ENCODE results near the gene DYNC2LI1.

The DYNC2LI1 gene

DNA sequence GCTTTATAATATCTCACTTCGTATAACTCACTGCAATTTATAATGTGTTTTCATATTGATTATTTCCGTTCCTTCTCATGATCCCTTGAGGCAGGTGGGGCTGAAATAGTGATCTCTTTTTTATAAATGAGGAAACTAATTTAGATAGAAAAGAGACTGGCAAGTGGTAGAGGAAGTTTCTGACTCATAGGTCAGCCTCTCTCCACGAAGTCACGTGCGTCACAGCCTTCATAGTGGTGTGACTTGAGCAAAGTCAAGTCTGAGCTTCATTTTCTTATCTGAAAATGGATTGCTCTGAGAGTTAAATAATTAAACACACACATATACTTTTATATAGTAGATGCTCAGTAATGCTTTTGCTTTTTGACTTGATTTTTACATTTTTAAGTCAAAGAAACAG, 44.9 kb downstream of the DYNC2LI1 start:
- no peak for TF ChIP-seq TEAD4 (IDR thresholded peaks at IDR 0.05)
- TF ChIP-seq ZBTB7A (IDR thresholded peaks at IDR 0.05; ENCODE audit: low read depth), result no peak
- no peak for TF ChIP-seq YY1 (IDR thresholded peaks at IDR 0.05; ENCODE audit: low read depth)
- no peak for TF ChIP-seq CEBPB (IDR thresholded peaks at IDR 0.05)
- TF ChIP-seq TAF1 (IDR thresholded peaks at IDR 0.05; ENCODE audit: low read depth), result no peak
- no peak for TF ChIP-seq FOXM1 (IDR thresholded peaks at IDR 0.05; ENCODE audit: borderline replicate concordance, low read depth)
- no peak for TF ChIP-seq EP300 (IDR thresholded peaks at IDR 0.05; ENCODE audit: borderline replicate concordance)
- TF ChIP-seq NFIC (IDR thresholded peaks at IDR 0.05), result no peak
- TF ChIP-seq, protein P1, sequence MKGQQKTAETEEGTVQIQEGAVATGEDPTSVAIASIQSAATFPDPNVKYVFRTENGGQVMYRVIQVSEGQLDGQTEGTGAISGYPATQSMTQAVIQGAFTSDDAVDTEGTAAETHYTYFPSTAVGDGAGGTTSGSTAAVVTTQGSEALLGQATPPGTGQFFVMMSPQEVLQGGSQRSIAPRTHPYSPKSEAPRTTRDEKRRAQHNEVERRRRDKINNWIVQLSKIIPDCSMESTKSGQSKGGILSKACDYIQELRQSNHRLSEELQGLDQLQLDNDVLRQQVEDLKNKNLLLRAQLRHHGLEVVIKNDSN (IDR thresholded peaks at IDR 0.05), result no peak

DNA sequence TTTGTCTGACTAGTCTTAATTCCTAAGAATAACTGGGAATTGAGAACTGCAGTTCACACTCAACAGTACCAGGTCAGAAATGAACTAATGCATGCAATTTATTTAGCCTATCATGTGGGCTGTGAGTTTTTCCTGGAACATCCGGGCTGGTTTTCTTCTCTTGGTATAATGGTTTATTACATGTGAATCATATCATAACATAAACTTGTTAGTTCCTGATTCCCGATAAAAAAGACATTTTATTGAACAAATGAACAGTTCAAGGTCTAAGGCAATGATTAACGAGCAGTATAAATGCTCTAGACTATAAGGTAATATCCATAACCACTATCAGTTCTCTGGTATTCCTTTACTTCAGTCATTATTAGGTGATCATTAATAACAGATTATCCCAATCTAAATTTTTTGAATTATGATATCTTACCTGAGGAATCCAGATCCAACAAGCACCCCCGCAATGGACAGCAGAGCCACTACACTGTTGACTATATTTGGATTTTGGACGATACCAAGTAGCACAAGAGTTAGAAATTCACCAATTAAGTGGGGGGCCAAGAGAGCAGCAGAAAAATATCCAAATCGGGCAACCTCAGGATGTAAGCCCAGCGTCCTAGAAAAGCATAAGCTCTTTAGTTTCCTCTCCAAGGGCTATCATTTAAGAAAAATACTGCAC, 45.8 kb downstream of the DYNC2LI1 start:
- no peak for TF ChIP-seq TCF12 (IDR thresholded peaks at IDR 0.05; ENCODE audit: low read depth)

DNA sequence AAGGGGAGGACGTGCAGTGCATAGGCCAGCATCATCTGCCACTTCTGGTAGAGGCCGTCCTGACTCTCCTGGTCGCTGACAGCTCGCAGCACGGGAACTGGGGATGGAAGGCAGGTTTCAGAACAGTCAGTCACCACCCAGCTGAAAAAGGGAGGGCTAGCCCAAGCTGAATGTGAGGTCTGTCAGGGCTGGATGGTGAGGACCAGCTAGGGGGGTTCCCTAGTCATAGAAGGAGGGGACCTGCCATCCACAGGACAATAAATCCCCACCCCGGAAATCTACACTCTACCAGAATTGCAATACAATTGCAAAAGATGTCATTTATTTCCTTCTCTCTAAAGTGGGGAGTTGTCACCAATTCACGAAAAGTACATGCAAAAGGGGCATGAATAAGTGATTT, 49.0 kb downstream of the DYNC2LI1 start:
- TF ChIP-seq TEAD4 (IDR thresholded peaks at IDR 0.05) (no peak), RAD21 (IDR thresholded peaks at IDR 0.05; ENCODE audit: low read depth) (no peak), CEBPB (IDR thresholded peaks at IDR 0.05) (no peak), FOXM1 (IDR thresholded peaks at IDR 0.05; ENCODE audit: borderline replicate concordance, low read depth) (no peak), NFIC (IDR thresholded peaks at IDR 0.05) (no peak), EGR1 (IDR thresholded peaks at IDR 0.05) (no peak), CREB1 (IDR thresholded peaks at IDR 0.05; ENCODE audit: low read depth) (no peak), ZBTB7A (IDR thresholded peaks at IDR 0.05; ENCODE audit: low read depth) (no peak), YY1 (IDR thresholded peaks at IDR 0.05; ENCODE audit: low read depth) (no peak), TAF1 (IDR thresholded peaks at IDR 0.05; ENCODE audit: low read depth) (no peak), TCF12 (IDR thresholded peaks at IDR 0.05; ENCODE audit: low read depth) (no peak), EP300 (IDR thresholded peaks at IDR 0.05; ENCODE audit: borderline replicate concordance) (no peak)
- TF ChIP-seq, protein P1 (IDR thresholded peaks at IDR 0.05), result no peak
- TF ChIP-seq, protein P2, sequence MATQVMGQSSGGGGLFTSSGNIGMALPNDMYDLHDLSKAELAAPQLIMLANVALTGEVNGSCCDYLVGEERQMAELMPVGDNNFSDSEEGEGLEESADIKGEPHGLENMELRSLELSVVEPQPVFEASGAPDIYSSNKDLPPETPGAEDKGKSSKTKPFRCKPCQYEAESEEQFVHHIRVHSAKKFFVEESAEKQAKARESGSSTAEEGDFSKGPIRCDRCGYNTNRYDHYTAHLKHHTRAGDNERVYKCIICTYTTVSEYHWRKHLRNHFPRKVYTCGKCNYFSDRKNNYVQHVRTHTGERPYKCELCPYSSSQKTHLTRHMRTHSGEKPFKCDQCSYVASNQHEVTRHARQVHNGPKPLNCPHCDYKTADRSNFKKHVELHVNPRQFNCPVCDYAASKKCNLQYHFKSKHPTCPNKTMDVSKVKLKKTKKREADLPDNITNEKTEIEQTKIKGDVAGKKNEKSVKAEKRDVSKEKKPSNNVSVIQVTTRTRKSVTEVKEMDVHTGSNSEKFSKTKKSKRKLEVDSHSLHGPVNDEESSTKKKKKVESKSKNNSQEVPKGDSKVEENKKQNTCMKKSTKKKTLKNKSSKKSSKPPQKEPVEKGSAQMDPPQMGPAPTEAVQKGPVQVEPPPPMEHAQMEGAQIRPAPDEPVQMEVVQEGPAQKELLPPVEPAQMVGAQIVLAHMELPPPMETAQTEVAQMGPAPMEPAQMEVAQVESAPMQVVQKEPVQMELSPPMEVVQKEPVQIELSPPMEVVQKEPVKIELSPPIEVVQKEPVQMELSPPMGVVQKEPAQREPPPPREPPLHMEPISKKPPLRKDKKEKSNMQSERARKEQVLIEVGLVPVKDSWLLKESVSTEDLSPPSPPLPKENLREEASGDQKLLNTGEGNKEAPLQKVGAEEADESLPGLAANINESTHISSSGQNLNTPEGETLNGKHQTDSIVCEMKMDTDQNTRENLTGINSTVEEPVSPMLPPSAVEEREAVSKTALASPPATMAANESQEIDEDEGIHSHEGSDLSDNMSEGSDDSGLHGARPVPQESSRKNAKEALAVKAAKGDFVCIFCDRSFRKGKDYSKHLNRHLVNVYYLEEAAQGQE (IDR thresholded peaks at IDR 0.05; ENCODE audit: low read depth), result no peak
- TF ChIP-seq, protein P3, sequence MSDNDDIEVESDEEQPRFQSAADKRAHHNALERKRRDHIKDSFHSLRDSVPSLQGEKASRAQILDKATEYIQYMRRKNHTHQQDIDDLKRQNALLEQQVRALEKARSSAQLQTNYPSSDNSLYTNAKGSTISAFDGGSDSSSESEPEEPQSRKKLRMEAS (IDR thresholded peaks at IDR 0.05), result no peak

DNA sequence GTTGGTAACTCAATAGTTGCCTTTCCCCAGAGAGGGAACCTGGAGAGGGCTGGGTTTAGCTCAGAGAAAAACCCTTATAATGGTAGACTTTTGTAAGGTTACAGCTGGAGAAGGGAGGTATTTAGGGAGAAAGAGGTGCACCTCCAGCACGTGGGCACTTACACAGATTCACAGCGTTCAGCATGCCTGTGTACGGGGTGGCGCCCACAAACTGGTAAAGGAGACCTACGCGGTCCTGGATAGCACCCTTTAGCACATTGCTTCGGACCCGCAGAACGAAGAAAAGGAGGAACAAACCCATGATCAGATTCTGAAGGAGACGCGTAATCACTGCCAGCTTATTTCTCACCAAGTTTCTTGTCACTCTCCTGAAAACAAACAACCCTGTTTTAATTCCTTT, 49.9 kb downstream of the DYNC2LI1 start:
- TF ChIP-seq EP300 (IDR thresholded peaks at IDR 0.05; ENCODE audit: borderline replicate concordance) (no peak), TAF1 (IDR thresholded peaks at IDR 0.05; ENCODE audit: low read depth) (no peak), YY1 (IDR thresholded peaks at IDR 0.05; ENCODE audit: low read depth) (no peak), ZBTB7A (IDR thresholded peaks at IDR 0.05; ENCODE audit: low read depth) (no peak), TCF12 (IDR thresholded peaks at IDR 0.05; ENCODE audit: low read depth) (no peak), NFIC (IDR thresholded peaks at IDR 0.05) (no peak), CEBPB (IDR thresholded peaks at IDR 0.05) (no peak)

DNA sequence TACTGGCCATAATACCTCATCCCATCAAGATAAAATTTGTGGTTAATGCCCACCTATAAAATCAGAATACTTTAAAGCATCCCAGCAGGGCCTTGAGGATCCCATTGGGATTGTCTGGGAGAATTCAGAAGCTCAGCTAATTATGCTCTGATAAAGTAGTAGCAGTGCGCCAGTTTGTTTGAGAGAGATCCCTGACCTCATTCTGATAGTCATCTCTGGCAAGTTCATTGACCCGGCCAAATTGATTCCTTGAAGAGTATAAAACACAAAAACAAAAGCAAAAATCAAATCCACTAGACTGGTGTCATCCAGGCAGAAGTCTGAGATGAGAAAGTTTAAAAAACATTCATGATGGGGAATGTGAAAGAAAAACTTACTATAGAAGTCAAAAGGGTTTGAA, 50.7 kb downstream of the DYNC2LI1 start:
- no peak for TF ChIP-seq EP300 (IDR thresholded peaks at IDR 0.05; ENCODE audit: borderline replicate concordance)
- TF ChIP-seq NFIC (IDR thresholded peaks at IDR 0.05), result no peak
- TF ChIP-seq TEAD4 (IDR thresholded peaks at IDR 0.05), result no peak
- TF ChIP-seq CEBPB (IDR thresholded peaks at IDR 0.05), result no peak
- TF ChIP-seq, protein P1 (IDR thresholded peaks at IDR 0.05), result no peak
- TF ChIP-seq FOXM1 (IDR thresholded peaks at IDR 0.05; ENCODE audit: borderline replicate concordance, low read depth), result no peak
- no peak for TF ChIP-seq YY1 (IDR thresholded peaks at IDR 0.05; ENCODE audit: low read depth)
- TF ChIP-seq RAD21 (IDR thresholded peaks at IDR 0.05; ENCODE audit: low read depth), result no peak
- TF ChIP-seq ZBTB7A (IDR thresholded peaks at IDR 0.05; ENCODE audit: low read depth), result no peak
- no peak for TF ChIP-seq TAF1 (IDR thresholded peaks at IDR 0.05; ENCODE audit: low read depth)
- TF ChIP-seq, protein P3 (IDR thresholded peaks at IDR 0.05), result no peak
- TF ChIP-seq, protein P2 (IDR thresholded peaks at IDR 0.05; ENCODE audit: low read depth), result no peak
- TF ChIP-seq EGR1 (IDR thresholded peaks at IDR 0.05), result no peak
- no peak for TF ChIP-seq CREB1 (IDR thresholded peaks at IDR 0.05; ENCODE audit: low read depth)
- TF ChIP-seq TCF12 (IDR thresholded peaks at IDR 0.05; ENCODE audit: low read depth), result no peak
